Stimulated activated CD8-positive, alpha-beta memory T cell treated with anti-CD3 and anti-CD28 coated beads, Interleukin-7, amount 100 ng/mL, for 4 hours (primary cell): ENCODE data around the gene LPAR6.

Experiments
- DNase-seq, 2 donors: peaks; one replicate each; pipeline ENCODE4 v3.0.0-alpha.2; 2020; ENCODE audit warnings: low read depth in 2 of 2

Gene LPAR6

DNA sequence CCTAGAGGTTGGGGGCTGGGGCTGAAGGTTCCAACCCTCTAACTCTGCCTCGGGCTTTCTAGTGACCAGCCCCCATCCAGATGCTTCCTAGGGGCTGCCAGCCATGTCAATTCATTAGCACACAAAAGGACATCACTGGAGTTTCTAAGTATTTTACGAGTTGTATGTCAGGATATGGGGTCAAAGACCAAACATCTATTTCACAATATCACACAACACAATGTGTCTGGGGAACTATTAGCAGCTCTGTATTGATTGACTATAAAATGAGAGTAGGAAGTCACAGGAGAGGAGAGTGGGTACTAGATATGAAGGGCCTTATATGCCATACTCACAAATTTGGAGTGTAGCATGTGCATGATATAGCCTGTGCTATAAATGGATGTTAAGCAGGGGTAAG, 42.1 kb downstream of the LPAR6 start:
- no peak for DNase-seq

GRCh38 chr13:48369988-48370387, 42.9 kb downstream of the LPAR6 start:
- DNase-seq, result no peak
